ENCODE data around the gene CDON. TPM values are rescaled to one million over a fixed set of nuclear protein-coding genes. Genes with fewer than 3 reads are reported as not detected.

CDON gene
- total RNA-seq, 4 donors from 2014 or later = 1.0 to 2.0 (median 1.8) TPM

Other genes with a start within 250 kb of the CDON start
- gene PATE4, start 229.6 kb downstream of the CDON start, total RNA-seq = not detected
- 1 to 10 TPM in 3 of 4 donors, under 1 TPM in 1; 0.56 to 3.9 (median 1.9) TPM for gene HYLS1, start 175.2 kb downstream of the CDON start, total RNA-seq
- gene PUS3, start 159.7 kb downstream of the CDON start, total RNA-seq = 10 to 100 TPM in 3 of 4 donors, 1 to 10 TPM in 1; 7.0 to 13.5 (median 11.7) TPM
- gene DDX25, start 158.4 kb downstream of the CDON start, total RNA-seq = not detected
- gene VSIG10L2, start 116.8 kb downstream of the CDON start, total RNA-seq = under 1 TPM in 1 of 4 donors, not detected in 3; 0.10 TPM
- gene RPUSD4, start 148.8 kb upstream of the CDON start, total RNA-seq = 10 to 100 TPM; 53.3 to 93.8 (median 69.2) TPM
- 10 to 100 TPM; 13.6 to 32.2 (median 23.2) TPM for gene FAM118B, start 148.9 kb upstream of the CDON start, total RNA-seq
- 100 to 1,000 TPM in 1 of 4 donors, 10 to 100 TPM in 3; 72.3 to 101 (median 79.4) TPM for gene SRPRA, start 206.0 kb upstream of the CDON start, total RNA-seq
- 10 to 100 TPM; 12.5 to 20.8 (median 16.2) TPM for gene FOXRED1, start 206.3 kb upstream of the CDON start, total RNA-seq
- 1 to 10 TPM; 4.5 to 5.8 (median 5.6) TPM for gene TIRAP, start 220.2 kb upstream of the CDON start, total RNA-seq
- gene DCPS, start 241.2 kb upstream of the CDON start, total RNA-seq = 10 to 100 TPM in 3 of 4 donors, 1 to 10 TPM in 1; 9.8 to 23.1 (median 11.5) TPM

Data from gastrocnemius medialis (tissue), 4 donors.